Testis (tissue), 3 donors: ENCODE data around the gene SUFU. TPM values are rescaled to one million over a fixed set of nuclear protein-coding genes. Genes with fewer than 3 reads are reported as not detected.

Experiments used
- DNase-seq: peaks from one replicate; pipeline ENCODE4 v3.0.0-alpha.2; 2019
- H3K27ac ChIP-seq, 2 donors: fragments of 200-600 bp; sonication (generic); one replicate each; pipeline ENCODE4 v1.5.1; 2019
- H3K27me3 ChIP-seq: fragments of 200-600 bp; sonication (generic); one replicate; pipeline ENCODE4 v1.5.1; 2019
- H3K36me3 ChIP-seq: fragments of 200-600 bp; sonication (generic); one replicate; pipeline ENCODE4 v1.5.1; 2017; ENCODE audit warnings: low read depth; ENCODE audit errors: missing control alignments
- H3K4me1 ChIP-seq: fragments of 200-600 bp; sonication (generic); one replicate; pipeline ENCODE4 v1.5.1; 2019
- H3K4me3 ChIP-seq, 2 donors: fragments of 200-600 bp; sonication (generic); one replicate each; pipeline ENCODE4 v1.5.1; 2017 to 2019
- H3K9me3 ChIP-seq: fragments of 200-600 bp; sonication (generic); one replicate; pipeline ENCODE4 v1.5.1; 2017
- POLR2A ChIP-seq: fragments of 450-650 bp; IDR thresholded peaks from one replicate; pipeline ENCODE4 v1.6.1; 2017; ENCODE audit warnings: antibody characterized with exemption, mild to moderate bottlenecking, moderate library complexity
- WGBS, 2 donors: methylation state at CpG; one replicate each; pipeline ENCODE4 v1.1.5; 2018; 5-methylcytosine and 5-hydroxymethylcytosine counted together
- intact Hi-C: fragments of 100-400 bp; cut with DNase I; formaldehyde crosslinking; loops from one replicate; pipeline ENCODE4 v1.15.1; 2023; ENCODE audit warnings: low total_unique reads
- polyA plus RNA-seq: library from polyadenylated mRNA; stranded (reverse); fragments of 350-450 nt; fragmentation: Illumina TruSeq; extraction: RNeasy Lipid Tissue Mini Kit (QIAGEN cat#74804); gene quantifications from one replicate; pipeline ENCODE4 v1.2.3, GENCODE V29; 2014; ENCODE audit warnings: low read depth, low replicate concordance; ENCODE audit not compliant: insufficient read depth
- total RNA-seq, 2 donors: library from RNA; depleted of rRNA; stranded (reverse); fragments of >200 nt; gene quantifications; one replicate each; pipeline ENCODE4 v1.2.3, GENCODE V29; 2016
- TF ChIP-seq, protein P1 (sequence below), 3 experiments: fragments of 450-650 bp in 2 of 3; fragments of 200-600 bp in 1 of 3; sonication (generic) in 1 of 3; IDR thresholded peaks; one replicate each; pipeline ENCODE4 v1.5.1; 2016 to 2019; ENCODE audit warnings: antibody characterized with exemption in 3 of 3, mild to moderate bottlenecking in 2 of 3, moderate library complexity in 1 of 3

SUFU gene
- total and polyA plus RNA-seq, 3 donors from 2014 or later = 16.5 to 28.4 (median 22.9) TPM

DNA sequence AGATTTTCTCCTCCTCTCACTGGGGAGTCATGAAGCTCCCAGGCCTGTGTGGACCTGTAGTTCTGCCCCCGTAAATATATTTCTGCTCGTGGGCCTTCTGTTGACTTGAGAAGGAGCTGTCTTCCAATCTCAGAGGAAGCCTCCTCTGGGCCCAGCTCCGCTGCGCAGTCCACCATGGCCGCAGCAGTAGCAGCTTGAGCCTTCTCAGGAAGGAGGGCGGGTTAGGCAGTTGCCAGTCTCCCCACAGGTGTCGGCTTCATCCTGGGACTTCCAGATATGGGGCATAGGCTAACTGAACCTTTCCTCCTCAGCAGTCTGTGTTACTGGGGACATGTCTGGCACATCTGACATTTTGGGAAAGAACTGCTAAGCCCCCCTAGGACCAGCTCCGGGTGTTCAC, 77.6 kb downstream of the SUFU start:
- intact Hi-C loops = loop anchor here (5.0 to 10.0 kb wide), 2 partner anchors 79 to 157 kb away; partner anchors contain the start of genes ACTR1A, FBXL15 and SUFU
- Histone ChIP-seq H3K27ac (peak overlapping the region in 1 of 2 donors; percentile 4), H3K9me3 (no peaks in the 10 kb centered on the region), H3K4me3 (no peak overlapping the region), H3K27me3 (no peaks in the 10 kb centered on the region), H3K4me1 (peaks cover 48% of the 10 kb centered on the region), H3K36me3 (no peaks in the 10 kb centered on the region)
- DNase-seq = no peak
- 73 to 75% methylated on average over 4 to 8 of the region's 8 CpGs for WGBS, 2 donors
- TF ChIP-seq, protein P1, sequence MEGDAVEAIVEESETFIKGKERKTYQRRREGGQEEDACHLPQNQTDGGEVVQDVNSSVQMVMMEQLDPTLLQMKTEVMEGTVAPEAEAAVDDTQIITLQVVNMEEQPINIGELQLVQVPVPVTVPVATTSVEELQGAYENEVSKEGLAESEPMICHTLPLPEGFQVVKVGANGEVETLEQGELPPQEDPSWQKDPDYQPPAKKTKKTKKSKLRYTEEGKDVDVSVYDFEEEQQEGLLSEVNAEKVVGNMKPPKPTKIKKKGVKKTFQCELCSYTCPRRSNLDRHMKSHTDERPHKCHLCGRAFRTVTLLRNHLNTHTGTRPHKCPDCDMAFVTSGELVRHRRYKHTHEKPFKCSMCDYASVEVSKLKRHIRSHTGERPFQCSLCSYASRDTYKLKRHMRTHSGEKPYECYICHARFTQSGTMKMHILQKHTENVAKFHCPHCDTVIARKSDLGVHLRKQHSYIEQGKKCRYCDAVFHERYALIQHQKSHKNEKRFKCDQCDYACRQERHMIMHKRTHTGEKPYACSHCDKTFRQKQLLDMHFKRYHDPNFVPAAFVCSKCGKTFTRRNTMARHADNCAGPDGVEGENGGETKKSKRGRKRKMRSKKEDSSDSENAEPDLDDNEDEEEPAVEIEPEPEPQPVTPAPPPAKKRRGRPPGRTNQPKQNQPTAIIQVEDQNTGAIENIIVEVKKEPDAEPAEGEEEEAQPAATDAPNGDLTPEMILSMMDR (IDR thresholded peaks at IDR 0.05) = no peak
- TF ChIP-seq POLR2A = no peak

DNA sequence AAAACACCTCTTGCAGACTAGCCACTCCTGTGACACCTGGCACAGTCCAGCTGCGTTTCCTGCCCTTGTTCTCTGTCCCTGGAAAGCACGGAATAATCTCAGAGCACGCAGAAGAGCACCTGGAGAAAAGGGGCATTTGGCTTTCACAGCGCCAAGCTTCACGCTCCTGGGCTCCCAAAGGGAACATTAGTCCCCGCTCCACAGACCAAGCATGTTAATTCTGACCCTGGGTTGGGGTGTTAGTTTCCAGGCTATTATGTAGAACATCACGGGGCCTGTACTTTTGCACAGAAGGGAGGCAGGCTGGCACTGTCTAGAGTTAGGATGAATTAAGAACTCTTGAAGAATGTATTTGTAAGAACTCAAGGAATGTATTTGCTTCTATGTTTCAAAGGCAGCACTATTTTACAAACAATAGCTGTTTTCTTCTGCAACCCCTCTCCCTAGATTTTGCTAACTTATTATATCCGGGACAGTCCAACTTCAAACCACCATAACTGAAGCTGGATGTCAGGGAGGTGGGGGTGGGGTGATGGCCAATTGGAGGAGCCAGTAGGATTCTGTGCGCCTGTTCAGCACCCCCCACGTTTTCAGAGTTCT, 78.3 kb downstream of the SUFU start:
- H3K27ac ChIP-seq = no peak overlapping the region
- peaks cover 48% of the 10 kb centered on the region for H3K4me1 ChIP-seq
- intact Hi-C loops = loop anchor here (5.0 to 10.0 kb wide), 2 partner anchors 80 to 157 kb away; partner anchors contain the start of genes ACTR1A, FBXL15 and SUFU
- H3K27me3 ChIP-seq = no peaks in the 10 kb centered on the region
- no peaks in the 10 kb centered on the region for H3K9me3 ChIP-seq
- no peak overlapping the region for H3K4me3 ChIP-seq
- no peak for DNase-seq
- H3K36me3 ChIP-seq = no peaks in the 10 kb centered on the region
- TF ChIP-seq, protein P1 (IDR thresholded peaks at IDR 0.05) = no peak
- no peak for TF ChIP-seq POLR2A
- WGBS, 2 donors = 37 to 65% methylated on average over 10 of the region's 10 CpGs

DNA sequence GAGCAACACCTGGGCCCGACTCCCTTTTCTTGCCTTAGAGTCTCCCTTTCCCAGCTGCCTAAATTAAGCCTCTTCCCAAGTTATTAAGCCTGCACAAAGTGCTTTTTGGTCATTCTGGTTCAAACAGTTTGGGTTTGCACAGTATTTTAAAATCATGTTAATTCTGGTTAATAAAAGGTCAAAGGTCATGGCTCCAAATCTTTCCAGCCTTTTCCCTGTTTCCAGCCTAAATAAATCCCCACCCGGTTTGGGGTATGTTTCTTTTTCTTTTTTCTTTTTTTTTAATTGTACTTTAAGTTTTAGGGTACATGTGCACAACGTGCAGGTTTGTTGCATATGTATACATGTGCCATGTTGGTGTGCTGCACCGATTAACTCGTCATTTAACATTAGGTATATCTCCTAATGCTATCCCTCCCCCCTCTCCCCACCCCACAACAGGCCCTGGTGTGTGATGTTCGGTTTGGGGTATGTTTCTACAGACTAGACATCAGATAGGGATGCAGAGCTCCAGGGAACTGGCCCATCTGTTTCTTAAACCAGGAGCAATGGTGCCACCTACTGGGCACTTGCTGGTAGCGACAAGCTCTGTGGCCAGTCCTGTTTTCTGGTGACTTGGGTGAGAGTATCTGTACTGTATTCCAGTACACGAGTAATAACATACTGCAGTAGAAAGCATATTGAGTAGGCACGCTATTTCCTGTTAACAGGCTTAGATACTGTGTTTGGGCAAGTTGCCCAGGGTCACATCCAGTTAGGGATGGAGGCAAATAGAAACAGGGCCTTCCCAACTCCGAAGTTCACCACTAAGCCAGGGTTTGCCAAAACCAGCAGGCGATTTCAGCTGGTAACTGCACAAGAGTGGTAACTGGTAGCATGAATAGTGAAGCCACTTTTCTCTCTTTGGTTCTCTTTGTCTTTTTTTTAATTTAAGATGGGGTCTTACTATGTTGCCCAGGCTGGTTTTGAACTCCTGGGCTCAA, 80.0 kb downstream of the SUFU start:
- Histone ChIP-seq H3K4me3 (no peak overlapping the region), H3K4me1 (peaks cover 48% of the 10 kb centered on the region), H3K9me3 (no peaks in the 10 kb centered on the region), H3K36me3 (no peaks in the 10 kb centered on the region), H3K27me3 (no peaks in the 10 kb centered on the region), H3K27ac (no peak overlapping the region)
- WGBS, 2 donors = 46% methylated on average over 11 of the region's 11 CpGs
- intact Hi-C loops = loop anchor here (5.0 to 10.0 kb wide), 2 partner anchors 81 to 159 kb away; partner anchors contain the start of genes ACTR1A, FBXL15 and SUFU
- peak; percentile 95 for DNase-seq
- TF ChIP-seq, protein P1 (IDR thresholded peaks at IDR 0.05) = peak; percentile 75 to 82 (median 81)
- no peak for TF ChIP-seq POLR2A

DNA sequence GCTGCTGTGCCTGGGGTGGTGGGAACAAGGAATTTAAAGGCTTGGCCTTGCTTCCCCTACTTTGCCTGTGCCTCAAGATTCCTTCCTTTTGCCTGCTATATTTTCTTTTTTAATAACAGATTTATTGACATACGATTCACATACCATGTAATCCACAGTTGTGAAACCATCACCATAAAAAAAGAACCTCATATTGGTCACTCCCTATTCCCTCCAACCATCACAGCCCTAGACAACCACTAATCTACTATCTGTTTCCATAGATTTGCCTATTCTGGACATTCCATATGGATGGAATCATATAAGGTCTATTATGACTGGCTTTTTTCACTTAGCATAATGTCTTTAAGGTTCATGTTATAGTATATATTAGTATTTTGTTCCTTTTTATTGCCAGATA, 81.3 kb downstream of the SUFU start:
- no peaks in the 10 kb centered on the region for H3K36me3 ChIP-seq
- no peaks in the 10 kb centered on the region for H3K9me3 ChIP-seq
- H3K27ac ChIP-seq = no peak overlapping the region
- no peaks in the 10 kb centered on the region for H3K27me3 ChIP-seq
- no peak overlapping the region for H3K4me3 ChIP-seq
- H3K4me1 ChIP-seq = peaks cover 36% of the 10 kb centered on the region
- WGBS, 2 donors = 68 to 75% methylated on average over 1 of the region's 1 CpG
- TF ChIP-seq, protein P1 (IDR thresholded peaks at IDR 0.05) = no peak
- TF ChIP-seq POLR2A = no peak
- DNase-seq = no peak
- intact Hi-C loops = loop anchor here (10.0 kb wide), 1 partner anchor 160 kb away; the partner anchor contains the start of gene FBXL15
